NCI-H510A (cell line): ENCODE measurements around the gene CHRNE.

Source experiments
- DNase-seq: peaks from one replicate; lab custom pipeline; 2025; lab: John Stamatoyannopoulos, UW

CHRNE gene

GRCh38 chr17:4903051-4903818 lies at the start of gene CHRNE:
CHRNE (minus strand) TSS chr17:4903098; CDS start chr17:4903063, 35 bp downstream.
- peak; percentile 59 for DNase-seq

- DNase-seq = no peak
These were observed 48.6 kb upstream of the CHRNE start for GRCh38 chr17:4951486-4951885.

GRCh38 chr17:4950746-4951204 lies 47.9 kb upstream of the CHRNE start, which contains the start of gene ENO3:
ENO3 (plus strand) TSS chr17:4951119; CDS start chr17:4951830, 711 bp downstream.
- DNase-seq = peak; percentile 38

- DNase-seq = peak; percentile 54
These were observed 47.3 kb upstream of the CHRNE start for GRCh38 chr17:4950075-4950745.

GRCh38 chr17:4949321-4950074 lies 46.6 kb upstream of the CHRNE start:
- peak; percentile 76 for DNase-seq

- DNase-seq = peak; percentile 76
These were observed 46.0 kb upstream of the CHRNE start for GRCh38 chr17:4948931-4949320.

- peak; percentile 77 for DNase-seq
These were observed 45.5 kb upstream of the CHRNE start, which contains the start of gene PFN1 for GRCh38 chr17:4948166-4948930. PFN1 (minus strand) TSS chr17:4948530; CDS start chr17:4948394, 136 bp downstream.

- no peak for DNase-seq
These were observed 44.7 kb upstream of the CHRNE start for GRCh38 chr17:4947411-4948165.

- DNase-seq = no peak
These were observed 44.1 kb upstream of the CHRNE start for GRCh38 chr17:4947010-4947410.

- no peak for DNase-seq
These were observed 43.5 kb upstream of the CHRNE start for GRCh38 chr17:4946312-4946976.

GRCh38 chr17:4945944-4946280 lies 43.0 kb upstream of the CHRNE start:
- no peak for DNase-seq

- no peak for DNase-seq
These were observed 42.5 kb upstream of the CHRNE start for GRCh38 chr17:4945176-4945943.

- DNase-seq = no peak
These were observed 41.8 kb upstream of the CHRNE start for GRCh38 chr17:4944554-4945175.

GRCh38 chr17:4944163-4944553 lies 41.3 kb upstream of the CHRNE start:
- no peak for DNase-seq

GRCh38 chr17:4942760-4943508 lies 40.0 kb upstream of the CHRNE start:
- no peak for DNase-seq

GRCh38 chr17:4941319-4941610 lies 38.4 kb upstream of the CHRNE start:
- no peak for DNase-seq

- peak; percentile 81 for DNase-seq
These were observed 37.8 kb upstream of the CHRNE start for GRCh38 chr17:4940555-4941318.
